SK-N-SH treated with all-trans-retinoic acid at 6 μM for 48 hours (cell line): ENCODE data around the gene SPTSSA.
"Not testable (repeated sequence)": the region's sequence is repeated elsewhere in the genome, so short reads cannot be mapped to it uniquely, and the experiment has no call there.

ENCODE experiments used
- CSDC2 ChIP-seq: fragments of 250-450 bp; sonication (Bioruptor Pico); IDR thresholded peaks from 2 replicates; pipeline ENCODE4 v1.5.0; 2020; ENCODE audit warnings: mild to moderate bottlenecking, moderate library complexity
- GLIS3 ChIP-seq: fragments of 250-450 bp; sonication (Bioruptor Pico); IDR thresholded peaks from 2 replicates; pipeline ENCODE4 v1.5.0; 2020; ENCODE audit warnings: mild to moderate bottlenecking, moderate library complexity
- TCF4 ChIP-seq: fragments of 250-450 bp; sonication (Bioruptor Pico); IDR thresholded peaks from 2 replicates; pipeline ENCODE4 v1.8.0; 2021; ENCODE audit warnings: mild to moderate bottlenecking, moderate library complexity, borderline replicate concordance
- ZFP3 ChIP-seq: fragments of 250-450 bp; sonication (Bioruptor Pico); IDR thresholded peaks from 2 replicates; pipeline ENCODE4 v1.5.0; 2020; ENCODE audit warnings: mild to moderate bottlenecking, moderate library complexity
- ZFP30 ChIP-seq: fragments of 450-650 bp; formaldehyde crosslinking; IDR thresholded peaks from 2 replicates; pipeline ENCODE4 v1.5.0; 2022; ENCODE audit warnings: mild to moderate bottlenecking, moderate library complexity
- ZNF8 ChIP-seq: fragments of 450-650 bp; formaldehyde crosslinking; IDR thresholded peaks from 2 replicates; pipeline ENCODE4 v1.5.0; 2020; ENCODE audit warnings: mild to moderate bottlenecking, moderate library complexity
- TF ChIP-seq, protein P1 (sequence below): fragments of 250-450 bp; sonication (Bioruptor Pico); IDR thresholded peaks from 2 replicates; pipeline ENCODE4 v1.5.1; 2020; ENCODE audit warnings: low read depth, mild to moderate bottlenecking, moderate library complexity
- TF ChIP-seq, protein P2 (sequence below): fragments of 250-450 bp; sonication (Bioruptor Pico); IDR thresholded peaks from 2 replicates; pipeline ENCODE4 v1.8.0; 2020; ENCODE audit warnings: mild to moderate bottlenecking, moderate library complexity, borderline replicate concordance

DNA sequence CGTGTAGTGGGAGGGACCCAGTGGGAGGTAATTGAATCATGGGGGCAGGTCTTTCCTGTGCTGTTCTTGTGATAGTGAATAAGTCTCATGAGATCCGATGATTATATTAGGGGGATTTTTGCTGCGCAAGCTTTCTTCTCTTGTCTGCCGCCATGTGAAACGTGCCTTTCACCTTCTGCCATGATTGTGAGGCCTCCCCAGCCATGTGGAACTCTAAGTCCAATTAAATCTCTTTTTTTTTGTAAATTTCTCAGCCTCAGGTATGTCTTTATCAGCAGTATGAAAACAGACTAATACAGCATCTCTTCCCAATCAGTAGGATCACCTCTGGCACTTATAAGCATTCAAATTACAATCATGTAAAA is 34.0 kb downstream of the SPTSSA start:
- TF ChIP-seq, protein P1, sequence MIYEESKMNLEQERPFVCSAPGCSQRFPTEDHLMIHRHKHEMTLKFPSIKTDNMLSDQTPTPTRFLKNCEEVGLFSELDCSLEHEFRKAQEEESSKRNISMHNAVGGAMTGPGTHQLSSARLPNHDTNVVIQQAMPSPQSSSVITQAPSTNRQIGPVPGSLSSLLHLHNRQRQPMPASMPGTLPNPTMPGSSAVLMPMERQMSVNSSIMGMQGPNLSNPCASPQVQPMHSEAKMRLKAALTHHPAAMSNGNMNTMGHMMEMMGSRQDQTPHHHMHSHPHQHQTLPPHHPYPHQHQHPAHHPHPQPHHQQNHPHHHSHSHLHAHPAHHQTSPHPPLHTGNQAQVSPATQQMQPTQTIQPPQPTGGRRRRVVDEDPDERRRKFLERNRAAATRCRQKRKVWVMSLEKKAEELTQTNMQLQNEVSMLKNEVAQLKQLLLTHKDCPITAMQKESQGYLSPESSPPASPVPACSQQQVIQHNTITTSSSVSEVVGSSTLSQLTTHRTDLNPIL: not testable (repeated sequence)
- TF ChIP-seq ZFP30, GLIS3, ZNF8, ZFP3, CSDC2, TCF4 (CRISPR knock-in tag): not testable (repeated sequence)
- TF ChIP-seq, protein P2, sequence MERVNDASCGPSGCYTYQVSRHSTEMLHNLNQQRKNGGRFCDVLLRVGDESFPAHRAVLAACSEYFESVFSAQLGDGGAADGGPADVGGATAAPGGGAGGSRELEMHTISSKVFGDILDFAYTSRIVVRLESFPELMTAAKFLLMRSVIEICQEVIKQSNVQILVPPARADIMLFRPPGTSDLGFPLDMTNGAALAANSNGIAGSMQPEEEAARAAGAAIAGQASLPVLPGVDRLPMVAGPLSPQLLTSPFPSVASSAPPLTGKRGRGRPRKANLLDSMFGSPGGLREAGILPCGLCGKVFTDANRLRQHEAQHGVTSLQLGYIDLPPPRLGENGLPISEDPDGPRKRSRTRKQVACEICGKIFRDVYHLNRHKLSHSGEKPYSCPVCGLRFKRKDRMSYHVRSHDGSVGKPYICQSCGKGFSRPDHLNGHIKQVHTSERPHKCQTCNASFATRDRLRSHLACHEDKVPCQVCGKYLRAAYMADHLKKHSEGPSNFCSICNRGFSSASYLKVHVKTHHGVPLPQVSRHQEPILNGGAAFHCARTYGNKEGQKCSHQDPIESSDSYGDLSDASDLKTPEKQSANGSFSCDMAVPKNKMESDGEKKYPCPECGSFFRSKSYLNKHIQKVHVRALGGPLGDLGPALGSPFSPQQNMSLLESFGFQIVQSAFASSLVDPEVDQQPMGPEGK (CRISPR knock-in tag): not testable (repeated sequence)
